ENCODE data around the gene LRRC14B.

GRCh38 chr5:218457-219291, 27.4 kb downstream of the LRRC14B start:
- TF ChIP-seq CTCF (IDR thresholded peaks at IDR 0.05) (no peak), POLR2AphosphoS5 (IDR thresholded peaks at IDR 0.05; ENCODE audit: insufficient read depth in 1 of 2, low read depth in 1 of 2) (no peak)

All from vagina (tissue), 2 donors.